H1 (cell line): Measurements from ENCODE around the gene NRXN3. TPM values are rescaled to one million over a fixed set of nuclear protein-coding genes. Genes with fewer than 3 reads are reported as not detected.

Experiments
- CTCF ChIA-PET: fragments of 300-600 bp; sonication (Branson Sonifier 250); formaldehyde crosslinking; loops from one replicate; lab custom pipeline; 2021; ENCODE audit not compliant: partially characterized antibody; lab: Charles Lee
- POLR2A ChIA-PET: fragments of 300-600 bp; sonication (Branson Sonifier 250); formaldehyde crosslinking; loops from one replicate; lab custom pipeline; 2021; ENCODE audit warnings: inconsistent platforms; ENCODE audit not compliant: partially characterized antibody; lab: Charles Lee
- DNase-seq, 2 experiments: peaks; one replicate each; pipeline versions ENCODE4 v3.0.0 to v3.0.0-alpha.2; 2010 to 2022; ENCODE audit warnings: low spot score in 2 of 2, low read depth in 1 of 2, mixed read lengths in 1 of 2
- FAIRE-seq: peaks from 2 replicates; lab custom pipeline; 2011; peaks lifted over from hg19 to GRCh38; lab: Jason Lieb, UNC
- H2AFZ ChIP-seq: 2 replicates; pipeline ENCODE4 v1.8.1; 2012; ENCODE audit warnings: low read length, inconsistent platforms
- H2AK5ac ChIP-seq: 2 replicates; pipeline ENCODE4 v1.6.1; 2013; ENCODE audit warnings: low read depth, low read length
- H2BK120ac ChIP-seq: replicated peaks from 2 replicates; pipeline ENCODE3; 2013; ENCODE audit warnings: low read depth, low read length, inconsistent platforms
- H2BK12ac ChIP-seq: 2 replicates; pipeline ENCODE4 v1.6.1; 2013; ENCODE audit warnings: low read depth, low read length
- H2BK15ac ChIP-seq: 2 replicates; pipeline ENCODE4 v1.6.1; 2013; ENCODE audit warnings: low read length
- H2BK20ac ChIP-seq: 2 replicates; pipeline ENCODE4 v1.6.1; 2013; ENCODE audit warnings: low read length
- H2BK5ac ChIP-seq: 2 replicates; pipeline ENCODE4 v1.6.1; 2013; ENCODE audit warnings: low read depth, low read length
- H3K14ac ChIP-seq: 2 replicates; pipeline ENCODE4 v1.6.1; 2013; ENCODE audit warnings: inconsistent platforms; ENCODE audit not compliant: insufficient read length
- H3K18ac ChIP-seq: 2 replicates; pipeline ENCODE4 v1.6.1; 2013; ENCODE audit warnings: low read length; ENCODE audit errors: extremely low read depth
- H3K23ac ChIP-seq: 2 replicates; pipeline ENCODE4 v1.6.1; 2013; ENCODE audit warnings: inconsistent platforms; ENCODE audit not compliant: insufficient read length
- H3K23me2 ChIP-seq: 2 replicates; pipeline ENCODE4 v1.6.1; 2013; ENCODE audit warnings: low read depth, low read length
- H3K27ac ChIP-seq: 2 replicates; pipeline ENCODE4 v1.6.1; 2011; ENCODE audit warnings: low read depth, low read length, inconsistent platforms
- H3K27me3 ChIP-seq, 4 experiments: replicated peaks in 1 of 4; 1 replicate in 1 of 4; 2 replicates in 3 of 4; pipeline versions ENCODE4 v1.6.1 to v1.8.1; 2011 to 2013; ENCODE audit warnings: low read length in 3 of 4, mild to moderate bottlenecking in 3 of 4, inconsistent platforms in 2 of 4, mixed read lengths in 2 of 4, moderate library complexity in 1 of 4; ENCODE audit not compliant: control insufficient read depth in 3 of 4, insufficient read depth in 3 of 4; ENCODE audit errors: extremely low read depth in 1 of 4
- H3K36me3 ChIP-seq, 4 experiments: 2 replicates each; pipeline versions ENCODE4 v1.6.1 to v1.8.1; 2011 to 2013; ENCODE audit warnings: mild to moderate bottlenecking in 4 of 4, low read length in 3 of 4, moderate library complexity in 2 of 4, control low read depth in 1 of 4, inconsistent platforms in 1 of 4; ENCODE audit not compliant: insufficient read depth in 4 of 4, control insufficient read depth in 2 of 4
- H3K4ac ChIP-seq: replicated peaks from 2 replicates; pipeline ENCODE3; 2013; ENCODE audit warnings: low read length, low read depth, mixed read lengths, inconsistent platforms; ENCODE audit not compliant: insufficient read length
- H3K4me1 ChIP-seq, 4 experiments: replicated peaks in 1 of 4; 1 replicate in 1 of 4; 2 replicates in 3 of 4; pipeline versions ENCODE4 v1.6.1 to v1.8.1; 2011 to 2013; ENCODE audit warnings: low read length in 3 of 4, inconsistent platforms in 2 of 4, mixed read lengths in 1 of 4; ENCODE audit not compliant: insufficient read depth in 4 of 4, control insufficient read depth in 3 of 4
- H3K4me2 ChIP-seq, 2 experiments: 2 replicates each; pipeline versions ENCODE4 v1.6.1 to v1.8.1; 2011 to 2013; ENCODE audit warnings: low read depth in 2 of 2, low read length in 2 of 2, control low read depth in 1 of 2, inconsistent platforms in 1 of 2, mild to moderate bottlenecking in 1 of 2; ENCODE audit not compliant: insufficient read depth in 1 of 2
- H3K4me3 ChIP-seq, 4 experiments: fragments of 200-600, 300-600 bp in 1 of 4; sonication (generic), shearing (Covaris generic), sonication (Bioruptor Twin) in 1 of 4; 2 replicates each; pipeline versions ENCODE4 v1.5.1 to v1.8.1; 2011 to 2016; ENCODE audit warnings: low read length in 4 of 4, low read depth in 3 of 4, control low read depth in 2 of 4, inconsistent platforms in 2 of 4, mild to moderate bottlenecking in 2 of 4, mixed read lengths in 1 of 4, moderate library complexity in 1 of 4; ENCODE audit not compliant: insufficient read depth in 2 of 4; ENCODE audit errors: extremely low read depth in 1 of 4
- H3K56ac ChIP-seq: replicated peaks from 2 replicates; pipeline ENCODE3; 2013; ENCODE audit warnings: low read depth, mild to moderate bottlenecking, mixed read lengths, low read length, inconsistent platforms; ENCODE audit not compliant: insufficient read length
- H3K79me1 ChIP-seq: 2 replicates; pipeline ENCODE4 v1.6.1; 2013; ENCODE audit warnings: low read depth, low read length, control low read depth
- H3K79me2 ChIP-seq, 2 experiments: 2 replicates each; pipeline versions ENCODE4 v1.6.1 to v1.8.1; 2012 to 2013; ENCODE audit warnings: low read length in 2 of 2, mild to moderate bottlenecking in 2 of 2, inconsistent platforms in 1 of 2; ENCODE audit not compliant: insufficient read depth in 2 of 2, control insufficient read depth in 1 of 2
- H3K9ac ChIP-seq, 4 experiments: replicated peaks in 1 of 4; 1 replicate in 1 of 4; 2 replicates in 3 of 4; pipeline versions ENCODE4 v1.6.1 to v1.8.1; 2011 to 2013; ENCODE audit warnings: low read depth in 3 of 4, low read length in 3 of 4, control low read depth in 2 of 4, mild to moderate bottlenecking in 2 of 4, moderate library complexity in 2 of 4, inconsistent platforms in 1 of 4; ENCODE audit errors: extremely low read depth in 1 of 4
- H3K9me3 ChIP-seq, 2 experiments: 2 replicates each; pipeline versions ENCODE4 v1.6.1 to v1.8.1; 2012 to 2013; ENCODE audit warnings: mild to moderate bottlenecking in 2 of 2, moderate library complexity in 2 of 2, control low read depth in 1 of 2, inconsistent platforms in 1 of 2, low read depth in 1 of 2, low read length in 1 of 2, mixed read lengths in 1 of 2; ENCODE audit not compliant: insufficient read depth in 2 of 2
- H4K20me1 ChIP-seq, 2 experiments: replicated peaks in 1 of 2; 2 replicates each; pipeline versions ENCODE3 to v1.8.1; 2011 to 2013; ENCODE audit warnings: inconsistent platforms in 2 of 2, low read length in 2 of 2, mild to moderate bottlenecking in 1 of 2; ENCODE audit not compliant: insufficient read depth in 2 of 2, control insufficient read depth in 1 of 2
- H4K5ac ChIP-seq: 2 replicates; pipeline ENCODE4 v1.6.1; 2013; ENCODE audit warnings: low read length, low read depth, mixed read lengths, inconsistent platforms; ENCODE audit not compliant: insufficient read length
- H4K8ac ChIP-seq: 2 replicates; pipeline ENCODE4 v1.8.0; 2013; ENCODE audit warnings: mild to moderate bottlenecking, moderate library complexity, low read length, inconsistent platforms; ENCODE audit not compliant: insufficient read depth; ENCODE audit errors: extremely low read depth
- H4K91ac ChIP-seq: replicated peaks from 2 replicates; pipeline ENCODE3; 2013; ENCODE audit warnings: low read length, mixed read lengths, inconsistent platforms; ENCODE audit not compliant: insufficient read length
- CEBPB ChIP-seq: IDR thresholded peaks from 2 replicates; pipeline ENCODE4 v1.6.1; 2012; ENCODE audit warnings: low read depth, low read length
- PHF8 ChIP-seq: fragments of 200-600 bp; sonication (generic); conservative IDR thresholded peaks from 2 replicates; pipeline ENCODE4 v1.7.1; 2012; ENCODE audit warnings: low read depth, mild to moderate bottlenecking, inconsistent platforms, low read length, moderate library complexity
- POLR2A ChIP-seq, 2 experiments: IDR thresholded peaks; 1 replicate in 1 of 2; 2 replicates in 1 of 2; pipeline ENCODE4 v1.6.1; 2011; ENCODE audit warnings: low read depth in 2 of 2, low read length in 2 of 2, mild to moderate bottlenecking in 2 of 2; ENCODE audit errors: control extremely low read depth in 1 of 2
- POU5F1 ChIP-seq: IDR thresholded peaks from 2 replicates; pipeline ENCODE4 v1.6.1; 2011; ENCODE audit warnings: low read depth, mild to moderate bottlenecking, low read length, moderate library complexity
- WGBS, 2 experiments: shearing (Covaris generic) in 1 of 2; methylation state at CpG; one replicate each; pipeline versions ENCODE4 v1.1.6 to v1.1.7; 2013 to 2015; ENCODE audit warnings: low lambda C conversion rate in 2 of 2, mixed read lengths in 2 of 2, inconsistent platforms in 1 of 2, low coverage in 1 of 2, missing lambda C conversion rate in 1 of 2; ENCODE audit not compliant: insufficient replicate concordance in 2 of 2, insufficient coverage in 1 of 2, insufficient read length in 1 of 2; ENCODE audit errors: extremely low coverage in 1 of 2, missing lambda C conversion rate in 1 of 2; 5-methylcytosine and 5-hydroxymethylcytosine counted together
- polyA plus RNA-seq, 7 experiments: library from polyadenylated mRNA; depleted of rRNA in 3 of 7; stranded (reverse) in 5 of 7; unstranded in 2 of 7; fragments of >200 nt in 5 of 7; fragments of 200-250 nt in 2 of 7; gene quantifications; 1 replicate in 5 of 7; 2 replicates in 1 of 7; 4 replicates in 1 of 7; pipeline versions ENCODE4 v1.2.1 to v1.2.3, GENCODE V29; 2011 to 2013; ENCODE audit warnings: missing spikeins in 2 of 7, mixed read lengths in 2 of 7
- total RNA-seq: library from RNA; stranded (reverse); fragmentation: NEBNext Ultra II Directional; extraction: Animal tissue kit (Norgen Biotek cat#: 25700); gene quantifications from 2 replicates; pipeline ENCODE4 v1.2.1, GENCODE V29; 2021

Gene NRXN3
- total and polyA plus RNA-seq, 2 of the 8 experiments (the other 6 are each of a cell fraction or from before 2014, with no cell fraction given) = 2.6 to 4.1 TPM

GRCh38 chr14:78823516-78823915, 653.3 kb downstream of the NRXN3 start:
- Histone ChIP-seq H4K8ac (no peak overlapping the region), H3K9ac (no peak overlapping the region), H2BK12ac (no peak overlapping the region), H2AFZ (no peak overlapping the region), H4K20me1 (no peaks in the 10 kb centered on the region), H2BK15ac (no peak overlapping the region), H3K23ac (no peak overlapping the region), H3K27ac (no peak overlapping the region), H3K14ac (no peak overlapping the region), H3K79me1 (no peaks in the 10 kb centered on the region), H3K23me2 (no peaks in the 10 kb centered on the region), H3K36me3 (no peaks in the 10 kb centered on the region), H3K4me1 (no peaks in the 10 kb centered on the region), H3K9me3 (no peaks in the 10 kb centered on the region), H3K4me2 (no peak overlapping the region), H2BK5ac (no peak overlapping the region), H3K4ac (no peak overlapping the region), H3K56ac (no peak overlapping the region), H3K27me3 (no peaks in the 10 kb centered on the region), H2AK5ac (no peak overlapping the region), H3K18ac (no peak overlapping the region), H2BK20ac (no peak overlapping the region), H2BK120ac (no peak overlapping the region), H3K79me2 (no peaks in the 10 kb centered on the region), H4K91ac (no peak overlapping the region), H3K4me3 (no peak overlapping the region), H4K5ac (no peak overlapping the region)
- no peak for FAIRE-seq
- 90% methylated on average over 2 of the region's 2 CpGs; no CpG with 5 or more reads in 1 of the 2 experiments for WGBS, 2 experiments
- POLR2A ChIA-PET = no interaction called here
- CTCF ChIA-PET = interaction anchor here (1.0 kb wide), 1 partner anchor 24 kb away, joined by 3 read pairs; no protein-coding TSS in a partner anchor
- DNase-seq = no peak
- TF ChIP-seq CEBPB (no peak), PHF8 (no peak), POLR2A (IDR thresholded peaks at IDR 0.05; ENCODE audit: control extremely low read depth in 1 of 2, low read depth in 2 of 2, low read length in 2 of 2) (no peak), POU5F1 (no peak)
